ENCODE data around the gene TMEM80. TPM values are rescaled to one million over a fixed set of nuclear protein-coding genes. Genes with fewer than 3 reads are reported as not detected.
A peak's percentile ranks its signal among the peaks of the same experiment; 100 is the strongest.

The TMEM80 gene
- total RNA-seq, 1 experiment from 2014 or later = 16.0 TPM

- H3K9me3 ChIP-seq (replicated peaks) = no peaks in the 10 kb centered on the region
- no peaks in the 10 kb centered on the region for H3K4me1 ChIP-seq (replicated peaks)
- H3K27ac ChIP-seq = no peak overlapping the region
- no peak overlapping the region for H3K4me3 ChIP-seq
- DNase-seq (ENCODE audit: low read depth in 1 of 2, low spot score in 2 of 2) = no peak
- H3K27me3 ChIP-seq (replicated peaks) = no peaks in the 10 kb centered on the region
- H3K36me3 ChIP-seq = peaks cover 3% of the 10 kb centered on the region; the same call in 1 of the 2 replicates
Observed at GRCh38 chr11:660681-661444, 34.8 kb upstream of the TMEM80 start.

GRCh38 chr11:662689-663274 lies 32.8 kb upstream of the TMEM80 start:
- Histone ChIP-seq H3K4me3 (no peak overlapping the region), H3K36me3 (peaks cover 3% of the 10 kb centered on the region; the same call in 1 of the 2 replicates), H3K9me3 (replicated peaks) (no peaks in the 10 kb centered on the region), H3K4me1 (replicated peaks) (no peaks in the 10 kb centered on the region), H3K27me3 (replicated peaks) (no peaks in the 10 kb centered on the region), H3K27ac (no peak overlapping the region)
- peak; percentile 12 to 58 for DNase-seq (ENCODE audit: low read depth in 1 of 2, low spot score in 2 of 2)

- Histone ChIP-seq H3K4me1 (replicated peaks) (no peaks in the 10 kb centered on the region), H3K36me3 (peaks cover 3% of the 10 kb centered on the region; the same call in 1 of the 2 replicates), H3K27me3 (replicated peaks) (no peaks in the 10 kb centered on the region), H3K27ac (no peak overlapping the region), H3K4me3 (no peak overlapping the region), H3K9me3 (replicated peaks) (no peaks in the 10 kb centered on the region)
- no peak for DNase-seq (ENCODE audit: low read depth in 1 of 2, low spot score in 2 of 2)
Observed at GRCh38 chr11:665062-665703, 30.4 kb upstream of the TMEM80 start.

GRCh38 chr11:665704-666281 lies 29.8 kb upstream of the TMEM80 start:
- Histone ChIP-seq H3K4me1 (replicated peaks) (no peaks in the 10 kb centered on the region), H3K27ac (no peak overlapping the region), H3K27me3 (replicated peaks) (no peaks in the 10 kb centered on the region), H3K36me3 (peaks cover 3% of the 10 kb centered on the region; the same call in 1 of the 2 replicates), H3K9me3 (replicated peaks) (no peaks in the 10 kb centered on the region), H3K4me3 (no peak overlapping the region)
- DNase-seq (ENCODE audit: low read depth in 1 of 2, low spot score in 2 of 2) = no peak

- H3K9me3 ChIP-seq (replicated peaks) = no peaks in the 10 kb centered on the region
- 0 out of 2 replicates have a peak, but pooled peaks cover 6% of the 10 kb centered on the region for H3K36me3 ChIP-seq
Observed at GRCh38 chr11:673866-674265, 21.8 kb upstream of the TMEM80 start.

GRCh38 chr11:674406-674805 lies 21.2 kb upstream of the TMEM80 start:
- Histone ChIP-seq H3K4me3 (no peak overlapping the region), H3K4me1 (replicated peaks) (no peaks in the 10 kb centered on the region), H3K27me3 (replicated peaks) (no peaks in the 10 kb centered on the region), H3K36me3 (0 out of 2 replicates have a peak, but pooled peaks cover 6% of the 10 kb centered on the region), H3K9me3 (replicated peaks) (no peaks in the 10 kb centered on the region), H3K27ac (no peak overlapping the region)
- DNase-seq (ENCODE audit: low read depth in 1 of 2, low spot score in 2 of 2) = no peak

More at GRCh38 chr11:673866-674265, 21.8 kb upstream of the TMEM80 start:
- no peak for DNase-seq (ENCODE audit: low read depth in 1 of 2, low spot score in 2 of 2)
- Histone ChIP-seq H3K27ac (no peak overlapping the region), H3K27me3 (replicated peaks) (no peaks in the 10 kb centered on the region), H3K4me1 (replicated peaks) (no peaks in the 10 kb centered on the region), H3K4me3 (no peak overlapping the region)

- Histone ChIP-seq H3K36me3 (0 out of 2 replicates have a peak, but pooled peaks cover 6% of the 10 kb centered on the region), H3K9me3 (replicated peaks) (no peaks in the 10 kb centered on the region), H3K4me3 (no peak overlapping the region), H3K4me1 (replicated peaks) (no peaks in the 10 kb centered on the region), H3K27me3 (replicated peaks) (no peaks in the 10 kb centered on the region), H3K27ac (no peak overlapping the region)
- no peak for DNase-seq (ENCODE audit: low read depth in 1 of 2, low spot score in 2 of 2)
Observed at GRCh38 chr11:678297-678696, 17.3 kb upstream of the TMEM80 start.

- Histone ChIP-seq H3K27ac (no peak overlapping the region), H3K27me3 (replicated peaks) (no peaks in the 10 kb centered on the region), H3K9me3 (replicated peaks) (no peaks in the 10 kb centered on the region), H3K36me3 (0 out of 2 replicates have a peak, but pooled peaks cover 3% of the 10 kb centered on the region), H3K4me3 (no peak overlapping the region), H3K4me1 (replicated peaks) (no peaks in the 10 kb centered on the region)
- no peak for DNase-seq (ENCODE audit: low read depth in 1 of 2, low spot score in 2 of 2)
Observed at GRCh38 chr11:679271-680207, 16.1 kb upstream of the TMEM80 start.

- Histone ChIP-seq H3K4me3 (no peak overlapping the region), H3K27me3 (replicated peaks) (no peaks in the 10 kb centered on the region), H3K27ac (no peak overlapping the region), H3K4me1 (replicated peaks) (no peaks in the 10 kb centered on the region), H3K36me3 (0 out of 2 replicates have a peak, but pooled peaks cover 3% of the 10 kb centered on the region), H3K9me3 (replicated peaks) (no peaks in the 10 kb centered on the region)
- DNase-seq (ENCODE audit: low read depth in 1 of 2, low spot score in 2 of 2) = no peak
Observed at GRCh38 chr11:680476-680875, 15.1 kb upstream of the TMEM80 start.

GRCh38 chr11:680970-681369 lies 14.6 kb upstream of the TMEM80 start:
- DNase-seq (ENCODE audit: low read depth in 1 of 2, low spot score in 2 of 2) = no peak
- Histone ChIP-seq H3K27ac (no peak overlapping the region), H3K4me3 (no peak overlapping the region), H3K27me3 (replicated peaks) (no peaks in the 10 kb centered on the region), H3K4me1 (replicated peaks) (no peaks in the 10 kb centered on the region), H3K36me3 (0 out of 2 replicates have a peak, but pooled peaks cover 3% of the 10 kb centered on the region), H3K9me3 (replicated peaks) (no peaks in the 10 kb centered on the region)

GRCh38 chr11:686451-687243 lies 9.0 kb upstream of the TMEM80 start:
- no peak overlapping the region for H3K4me3 ChIP-seq
- no peaks in the 10 kb centered on the region for H3K36me3 ChIP-seq
- H3K9me3 ChIP-seq (replicated peaks) = no peaks in the 10 kb centered on the region

GRCh38 chr11:687751-688150 lies 7.9 kb upstream of the TMEM80 start:
- Histone ChIP-seq H3K36me3 (no peaks in the 10 kb centered on the region), H3K27me3 (replicated peaks) (no peaks in the 10 kb centered on the region), H3K27ac (no peak overlapping the region), H3K9me3 (replicated peaks) (no peaks in the 10 kb centered on the region), H3K4me1 (replicated peaks) (no peaks in the 10 kb centered on the region), H3K4me3 (no peak overlapping the region)
- DNase-seq (ENCODE audit: low read depth in 1 of 2, low spot score in 2 of 2) = no peak

More at GRCh38 chr11:686451-687243, 9.0 kb upstream of the TMEM80 start:
- no peaks in the 10 kb centered on the region for H3K4me1 ChIP-seq (replicated peaks)
- no peak overlapping the region for H3K27ac ChIP-seq
- DNase-seq (ENCODE audit: low read depth in 1 of 2, low spot score in 2 of 2) = no peak
- H3K27me3 ChIP-seq (replicated peaks) = no peaks in the 10 kb centered on the region

Measured in SJSA1 (cell line).